ENCODE measurements around the gene ERBB4.

GRCh38 chr2:211802666-211803065 lies 735.9 kb downstream of the ERBB4 start:
- no peak for TF ChIP-seq GATA2 (IDR thresholded peaks at IDR 0.05; ENCODE audit: low read depth, low read length)
- TF ChIP-seq GATA3 (IDR thresholded peaks at IDR 0.05; ENCODE audit: low read depth, low read length) = no peak

All from SH-SY5Y (cell line).